ENCODE data around the gene ZSCAN18.

The ZSCAN18 gene

GRCh38 chr19:58042495-58043340, 55.3 kb downstream of the ZSCAN18 start:
- TF ChIP-seq CTCF (IDR thresholded peaks at IDR 0.05) = no peak
- intact Hi-C loops (cut with DNase I; ENCODE audit: low total_unique reads) = no loop called here
- H3K4me3 ChIP-seq = no peak overlapping the region
- no peak overlapping the region for H3K27ac ChIP-seq
- peaks cover 0 to 95% (median 95%) of the 10 kb centered on the region in 3 donors for H3K9me3 ChIP-seq
- H3K36me3 ChIP-seq = peaks cover 0 to 4% (median 0%) of the 10 kb centered on the region in 3 donors
- no peak for DNase-seq
- peaks cover 0 to 14% of the 10 kb centered on the region in 2 donors for H3K27me3 ChIP-seq
- no peaks in the 10 kb centered on the region for H3K4me1 ChIP-seq

- Histone ChIP-seq H3K4me1 (no peaks in the 10 kb centered on the region), H3K36me3 (peaks cover 0 to 4% (median 0%) of the 10 kb centered on the region in 3 donors), H3K9me3 (peaks cover 0 to 97% (median 89%) of the 10 kb centered on the region in 3 donors), H3K27ac (no peak overlapping the region), H3K4me3 (no peak overlapping the region), H3K27me3 (peaks cover 0 to 24% of the 10 kb centered on the region in 2 donors)
- no peak for DNase-seq
- intact Hi-C loops (cut with DNase I; ENCODE audit: low total_unique reads) = no loop called here
- no peak for TF ChIP-seq CTCF (IDR thresholded peaks at IDR 0.05)
Measured at GRCh38 chr19:58040751-58041525, 57.1 kb downstream of the ZSCAN18 start.

- Histone ChIP-seq H3K27ac (no peak overlapping the region), H3K4me3 (no peak overlapping the region), H3K36me3 (peaks cover 0 to 3% (median 0%) of the 10 kb centered on the region in 3 donors), H3K4me1 (peaks cover 0 to 7% (median 0%) of the 10 kb centered on the region in 4 donors), H3K9me3 (peaks cover 0 to 97% (median 86%) of the 10 kb centered on the region in 3 donors), H3K27me3 (peaks cover 0 to 42% of the 10 kb centered on the region in 2 donors)
- intact Hi-C loops (cut with DNase I; ENCODE audit: low total_unique reads) = no loop called here
- no peak for DNase-seq
- TF ChIP-seq CTCF (IDR thresholded peaks at IDR 0.05) = no peak
Measured at GRCh38 chr19:58038688-58039204, 59.3 kb downstream of the ZSCAN18 start.

GRCh38 chr19:58037927-58038687, 59.9 kb downstream of the ZSCAN18 start:
- H3K27ac ChIP-seq = no peak overlapping the region
- peaks cover 0 to 9% (median 0%) of the 10 kb centered on the region in 3 donors for H3K36me3 ChIP-seq
- H3K4me1 ChIP-seq = peaks cover 0 to 9% (median 0%) of the 10 kb centered on the region in 4 donors
- H3K9me3 ChIP-seq = peaks cover 0 to 97% (median 86%) of the 10 kb centered on the region in 3 donors
- no peak for TF ChIP-seq CTCF (IDR thresholded peaks at IDR 0.05)
- intact Hi-C loops (cut with DNase I; ENCODE audit: low total_unique reads) = no loop called here
- H3K4me3 ChIP-seq = no peak overlapping the region
- H3K27me3 ChIP-seq = peaks cover 0 to 48% of the 10 kb centered on the region in 2 donors
- no peak for DNase-seq

GRCh38 chr19:58035863-58036262, 62.2 kb downstream of the ZSCAN18 start:
- Histone ChIP-seq H3K9me3 (peaks cover 0 to 86% (median 69%) of the 10 kb centered on the region in 3 donors), H3K27ac (no peak overlapping the region), H3K27me3 (peaks cover 0 to 56% of the 10 kb centered on the region in 2 donors), H3K4me1 (peaks cover 0 to 9% (median 0%) of the 10 kb centered on the region in 4 donors), H3K36me3 (peaks cover 0 to 10% (median 0%) of the 10 kb centered on the region in 3 donors), H3K4me3 (no peak overlapping the region)
- no peak for TF ChIP-seq CTCF (IDR thresholded peaks at IDR 0.05)
- intact Hi-C loops (cut with DNase I; ENCODE audit: low total_unique reads) = no loop called here
- DNase-seq = no peak

Measured in tibial artery (tissue), 4 donors.